Stimulated activated CD8-positive, alpha-beta memory T cell treated with anti-CD3 and anti-CD28 coated beads, Interleukin-7, amount 100 ng/mL, for 48 hours (primary cell): Measurements from ENCODE around the gene ENG.
A peak's percentile ranks its signal among the peaks of the same experiment; 100 is the strongest.
"Not testable (repeated sequence)": the region's sequence is repeated elsewhere in the genome, so short reads cannot be mapped to it uniquely, and the experiment has no call there.

Experiments used
- DNase-seq, 2 donors: peaks; one replicate each; pipeline ENCODE4 v3.0.0-alpha.2; 2020; ENCODE audit warnings: low read depth in 1 of 2; ENCODE audit errors: extremely low read depth in 1 of 2

The ENG gene

DNA sequence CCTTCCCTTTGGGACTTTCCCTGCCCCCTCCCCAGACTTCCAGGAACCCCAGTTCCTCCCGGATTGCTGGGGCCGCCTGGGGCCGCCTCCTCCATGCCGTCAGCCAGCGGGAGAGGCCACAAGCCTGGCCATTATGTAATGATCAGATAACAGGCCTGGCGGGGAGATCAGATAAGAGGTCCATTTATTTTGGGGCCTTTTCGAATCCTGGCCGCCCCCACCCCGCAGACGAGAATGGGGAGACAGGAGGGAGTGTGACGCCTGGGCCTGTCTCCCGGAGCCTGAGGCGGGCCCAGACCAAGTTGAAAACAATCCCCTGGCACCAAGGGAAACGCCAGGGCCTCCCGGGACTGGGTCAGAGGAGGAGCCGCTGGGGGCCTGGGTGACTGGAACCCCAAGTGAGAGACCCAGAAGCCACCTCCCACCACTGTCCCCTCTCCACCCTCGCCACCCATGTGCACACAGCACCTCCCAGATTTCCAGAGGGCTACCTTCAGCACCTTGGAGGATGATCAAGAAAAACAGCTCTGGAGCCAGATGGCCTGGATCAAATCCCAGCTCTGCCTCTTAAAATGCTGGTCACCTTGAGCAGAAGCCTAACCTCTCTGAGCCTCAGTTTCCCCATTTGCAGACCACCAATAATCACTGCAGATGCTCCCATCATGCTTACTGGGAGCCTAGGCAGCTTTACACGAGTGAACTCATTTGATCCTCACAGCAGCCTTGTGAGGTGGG, 7.8 kb downstream of the ENG start:
- DNase-seq, result no peak

DNA sequence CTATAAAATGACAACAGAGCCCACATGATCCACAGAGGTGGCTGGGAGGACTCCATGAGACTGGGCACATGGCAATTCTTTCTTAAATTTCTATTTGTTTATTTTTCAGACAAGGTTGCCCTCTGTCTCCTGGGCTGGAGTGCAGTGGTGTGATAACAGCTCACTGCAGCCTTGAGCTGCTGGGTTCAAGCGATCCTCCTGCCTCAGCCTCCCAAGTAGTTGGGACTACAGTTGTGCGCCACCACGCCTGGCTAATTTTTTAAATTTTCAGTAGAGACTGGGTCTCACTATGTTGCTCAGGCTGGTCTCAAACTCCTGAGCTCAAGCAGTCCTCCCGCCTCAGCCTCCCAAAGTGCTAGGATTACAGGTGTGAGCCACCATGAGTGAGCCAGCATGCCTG, 8.8 kb downstream of the ENG start:
- not testable (repeated sequence) for DNase-seq

DNA sequence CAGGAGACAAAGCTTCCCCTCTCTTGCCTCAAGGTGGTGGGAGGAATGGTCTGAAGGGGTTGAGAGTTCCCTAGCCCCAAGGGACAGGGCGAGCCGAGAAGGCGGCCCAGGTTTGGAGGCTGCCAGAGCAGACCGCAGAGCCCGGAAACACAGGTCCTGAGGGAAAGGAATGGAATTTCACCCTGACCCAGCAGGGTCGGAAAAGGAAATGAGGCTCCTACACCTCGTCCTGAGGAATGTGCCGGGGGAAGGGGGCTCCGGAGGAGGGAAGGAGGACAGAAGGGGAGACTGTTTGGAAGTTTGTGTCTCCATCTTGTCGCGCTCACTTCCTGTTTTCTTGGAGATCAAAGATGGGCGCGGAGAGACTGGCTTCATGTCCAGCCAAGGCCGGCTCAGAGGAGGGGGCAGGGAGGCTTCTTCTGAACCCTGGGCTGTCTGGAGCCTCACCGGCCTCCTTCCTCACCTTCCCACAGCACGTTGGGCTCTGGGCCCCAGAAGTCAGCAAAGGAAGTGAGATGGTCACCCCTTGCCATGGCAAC, 9.6 kb downstream of the ENG start:
- DNase-seq, result no peak

DNA sequence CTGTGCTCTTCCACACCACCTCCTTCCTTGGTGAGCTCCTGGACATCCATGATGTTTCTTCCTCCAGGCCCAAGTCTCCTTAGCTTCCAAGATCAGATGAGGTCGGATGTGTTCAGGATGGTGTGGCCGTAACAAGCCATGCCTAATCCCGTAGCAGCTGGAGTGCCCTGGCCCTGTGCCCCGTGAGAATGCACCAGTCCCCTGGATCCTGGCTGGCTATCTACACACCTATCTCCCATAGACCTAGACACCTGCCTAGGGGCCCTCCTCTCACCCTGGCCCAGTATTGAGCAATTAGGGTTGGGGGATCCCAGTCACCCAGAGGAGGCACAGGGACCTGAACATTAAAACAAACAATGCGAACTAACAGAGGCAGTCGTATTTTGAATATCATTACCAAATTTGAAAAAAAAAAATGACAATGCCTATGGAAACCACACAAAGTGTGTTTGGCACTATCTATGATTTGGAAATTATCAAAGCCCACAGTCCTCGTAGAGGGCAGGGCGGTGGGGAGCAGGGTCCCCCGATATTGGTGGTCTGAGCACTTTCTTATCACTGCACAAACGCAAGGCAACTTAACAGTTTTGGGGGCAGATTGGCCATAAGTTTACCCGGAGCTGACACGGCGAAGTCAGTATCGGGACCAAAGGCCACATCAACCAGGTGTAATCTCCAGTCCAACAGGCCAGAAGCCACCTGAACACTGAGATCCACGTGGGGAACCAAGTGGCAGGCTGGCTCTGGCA, 13.2 kb downstream of the ENG start:
- DNase-seq, result no peak

DNA sequence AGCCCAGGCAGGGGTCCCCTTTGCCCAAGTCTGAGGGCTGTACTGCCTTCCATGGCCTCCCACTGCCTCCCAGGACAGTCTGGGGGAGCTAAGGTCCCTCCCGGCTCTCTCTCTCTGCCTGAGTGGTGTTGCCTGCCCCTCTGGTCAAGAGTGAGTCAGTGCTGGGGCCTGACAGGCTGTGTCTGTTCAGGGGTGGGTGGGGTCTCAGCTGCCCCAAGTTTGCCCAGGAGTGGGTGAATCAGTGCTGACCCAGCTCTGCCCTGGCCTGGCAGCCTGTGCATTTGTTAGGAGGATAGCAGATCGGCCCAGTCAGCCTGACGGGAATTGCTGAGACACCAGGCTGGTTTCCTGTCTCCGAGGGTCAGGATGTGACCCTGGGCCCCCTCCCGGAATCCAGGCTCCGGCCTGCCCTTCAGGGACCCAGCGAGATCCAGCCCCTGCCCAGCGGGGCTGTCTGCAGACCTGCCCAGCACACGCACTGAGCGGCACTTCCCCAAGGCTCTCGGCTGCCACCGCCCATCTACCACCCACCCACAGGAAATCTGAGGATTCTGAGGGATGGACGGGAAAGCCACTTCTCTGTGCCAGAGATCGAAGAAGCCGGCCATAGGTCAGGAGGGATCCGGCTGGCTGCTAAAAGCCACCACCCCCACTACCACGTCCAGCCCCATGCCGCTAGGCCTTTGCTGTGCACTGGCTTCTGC, 15.9 kb downstream of the ENG start:
- DNase-seq, result no peak

DNA sequence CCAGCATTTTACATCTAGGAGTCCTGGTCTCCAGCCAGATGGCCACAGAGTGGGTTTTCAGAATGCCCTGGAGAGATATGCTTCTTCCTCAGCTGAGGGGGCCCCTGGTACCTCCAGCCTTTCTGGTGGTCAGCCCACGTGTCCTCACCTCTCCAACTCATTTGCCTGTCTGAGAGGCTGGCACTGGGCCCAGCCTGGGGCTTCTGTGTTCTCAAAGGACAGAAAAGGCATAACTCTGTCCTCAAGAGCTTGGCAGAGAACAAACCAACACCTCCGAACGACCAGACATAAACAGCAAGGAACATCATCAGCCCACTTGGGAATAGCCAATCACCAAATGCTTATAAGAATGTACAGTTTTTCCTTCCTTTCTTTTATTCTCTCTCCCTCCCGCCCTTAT, 17.1 kb downstream of the ENG start:
- DNase-seq, result no peak

DNA sequence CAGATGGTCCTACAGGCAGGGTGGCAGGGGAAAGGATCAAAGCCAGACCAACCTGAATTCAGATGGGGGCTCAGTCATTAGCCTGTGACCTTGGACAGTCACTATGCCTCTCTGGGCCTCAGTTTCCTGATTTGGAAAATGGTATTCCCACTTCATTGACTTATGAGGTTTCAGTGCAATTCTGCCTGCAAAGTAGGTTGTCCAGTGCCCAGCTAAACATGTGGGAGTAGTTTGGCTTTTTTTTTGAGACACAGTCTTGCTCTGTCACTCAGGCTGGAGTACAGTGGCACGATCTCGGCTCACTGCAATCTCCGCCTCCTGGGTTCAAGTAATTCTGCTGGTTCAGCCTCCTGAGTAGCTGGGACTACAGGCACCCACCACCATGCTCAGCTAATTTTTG, 17.9 kb downstream of the ENG start:
- DNase-seq, result not testable (repeated sequence)

DNA sequence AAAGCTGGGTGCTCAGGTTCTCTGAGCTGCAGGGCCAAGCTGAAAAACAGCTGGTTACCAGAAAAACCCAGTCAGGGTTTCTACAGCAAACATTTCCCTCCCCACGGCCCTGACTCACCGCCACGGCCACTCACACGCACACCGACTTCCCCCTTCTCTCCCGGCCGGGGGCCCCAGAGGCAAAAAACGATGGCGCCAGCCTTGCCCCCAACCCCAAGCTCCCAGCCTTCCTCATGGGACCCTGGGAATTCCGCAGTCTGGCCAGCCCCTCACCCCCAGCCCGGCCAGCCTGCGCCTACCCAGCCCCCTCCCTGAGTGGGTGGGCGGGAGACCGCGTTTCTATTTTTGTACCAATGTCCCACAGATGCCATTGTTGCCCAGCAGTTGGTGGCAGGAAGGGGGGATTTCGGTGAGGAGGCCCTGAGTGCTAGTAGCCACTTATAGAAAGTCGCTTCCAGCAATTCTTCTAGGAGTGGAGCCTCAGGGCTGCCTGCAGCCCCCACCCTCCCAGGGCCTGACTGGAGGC, 18.4 kb downstream of the ENG start:
- peak; percentile 9 to 40 for DNase-seq

DNA sequence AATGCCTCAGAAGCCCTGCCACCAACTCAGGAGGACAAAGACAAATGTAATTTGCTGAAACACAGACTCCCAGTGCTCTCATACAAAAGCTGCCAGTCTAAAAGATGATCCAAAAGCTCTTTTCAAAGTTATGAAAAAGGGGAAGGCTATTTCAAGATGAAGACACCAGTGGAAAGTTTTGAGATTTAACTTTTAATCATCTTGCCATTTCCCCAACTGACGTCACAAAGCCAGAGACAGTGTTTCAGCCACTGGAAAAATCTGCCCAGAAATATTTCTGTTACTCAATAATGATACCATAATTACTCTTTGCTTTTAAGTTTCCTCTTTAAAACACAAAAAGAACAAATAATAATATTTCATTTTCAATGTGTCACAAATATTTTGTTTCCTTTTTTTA, 20.9 kb downstream of the ENG start:
- no peak for DNase-seq

DNA sequence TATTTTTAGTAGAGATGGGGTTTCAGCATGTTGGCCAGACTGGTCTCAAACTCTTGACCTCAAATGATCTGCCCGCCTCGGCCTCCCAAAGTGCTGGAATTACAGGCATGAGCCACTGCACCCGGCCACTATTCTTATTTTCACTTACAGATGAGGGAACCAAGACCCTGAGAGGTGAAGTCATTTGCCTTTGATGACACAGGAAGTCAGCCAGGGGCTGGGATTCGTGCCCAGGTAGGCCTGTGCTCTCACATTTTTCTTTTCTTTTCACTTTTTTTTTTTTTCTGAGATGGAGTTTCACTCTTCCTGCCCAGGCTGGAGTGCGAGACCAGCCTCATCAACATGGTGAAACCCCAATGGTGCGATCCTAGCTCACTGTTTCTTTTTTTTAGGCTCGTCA, 22.2 kb downstream of the ENG start:
- DNase-seq, result no peak

DNA sequence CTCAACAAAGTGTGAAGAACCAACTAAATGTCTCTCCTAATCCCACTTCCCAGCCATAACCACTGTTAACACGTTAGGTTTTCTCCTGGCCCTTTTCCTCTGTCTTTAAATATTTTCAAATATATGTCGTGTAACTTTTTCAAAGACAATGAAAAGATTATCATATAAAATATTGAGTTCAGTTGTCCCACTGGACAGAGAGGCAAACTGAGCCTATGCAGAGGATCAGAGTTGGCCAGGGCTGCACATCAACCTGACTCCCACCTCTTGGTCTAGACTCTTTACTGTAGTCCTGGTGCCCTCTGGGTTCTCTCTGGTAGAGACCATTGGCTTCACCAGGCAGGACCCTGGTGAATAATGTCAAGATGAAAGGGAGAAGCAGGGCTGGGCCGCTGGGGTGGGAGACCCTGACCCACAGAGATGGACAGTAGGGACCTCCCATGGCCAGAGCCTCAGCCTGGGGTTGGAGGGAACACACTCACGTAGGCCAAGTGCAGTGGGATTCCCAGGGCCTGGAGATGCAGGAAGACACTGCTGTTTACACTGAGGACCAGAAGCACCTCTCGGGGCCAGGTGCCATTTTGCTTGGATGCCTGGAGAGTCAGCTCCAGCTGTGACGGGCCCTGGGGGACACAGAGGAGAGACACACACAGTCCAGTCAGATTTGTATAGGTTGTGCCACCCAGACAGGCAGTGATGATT, 25.1 kb downstream of the ENG start:
- DNase-seq, result no peak

DNA sequence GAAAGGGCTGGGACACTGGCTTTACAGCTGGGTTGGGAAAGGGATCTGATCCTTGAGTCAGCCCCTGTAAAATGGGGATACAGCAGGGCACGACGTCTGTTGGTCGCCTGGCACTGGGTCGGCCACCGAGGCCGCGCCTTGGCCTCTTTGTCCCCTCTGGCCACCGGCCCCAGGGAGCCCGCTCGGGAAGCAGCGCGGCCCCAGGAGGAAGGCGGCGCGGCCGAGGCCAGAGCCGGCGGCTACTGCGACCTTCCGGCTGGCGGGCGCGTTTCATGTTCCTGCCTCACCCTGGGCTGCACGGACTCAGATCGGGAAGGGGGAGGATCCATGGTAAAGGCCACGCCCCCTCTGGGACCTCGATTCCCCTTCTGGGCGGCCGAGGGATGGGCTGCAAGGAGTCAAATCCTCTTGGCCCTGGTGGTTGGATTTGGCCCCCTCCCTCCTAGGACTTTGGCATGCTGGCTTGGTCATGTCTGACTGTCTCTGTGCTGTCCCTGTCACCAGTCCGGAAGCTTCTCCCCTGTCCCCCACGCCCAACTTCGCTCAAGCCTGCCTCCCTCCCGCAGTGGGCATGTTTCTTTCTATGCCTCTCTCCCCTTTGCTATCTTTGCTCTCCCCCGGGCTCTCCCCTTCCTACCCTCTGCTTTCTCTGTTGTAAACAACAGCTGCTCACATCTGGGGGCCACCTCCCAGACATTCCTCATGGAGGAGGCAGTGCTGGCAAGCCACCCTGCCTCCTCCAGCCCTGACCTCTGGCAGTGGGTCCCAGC, 26.0 kb downstream of the ENG start:
- no peak for DNase-seq

DNA sequence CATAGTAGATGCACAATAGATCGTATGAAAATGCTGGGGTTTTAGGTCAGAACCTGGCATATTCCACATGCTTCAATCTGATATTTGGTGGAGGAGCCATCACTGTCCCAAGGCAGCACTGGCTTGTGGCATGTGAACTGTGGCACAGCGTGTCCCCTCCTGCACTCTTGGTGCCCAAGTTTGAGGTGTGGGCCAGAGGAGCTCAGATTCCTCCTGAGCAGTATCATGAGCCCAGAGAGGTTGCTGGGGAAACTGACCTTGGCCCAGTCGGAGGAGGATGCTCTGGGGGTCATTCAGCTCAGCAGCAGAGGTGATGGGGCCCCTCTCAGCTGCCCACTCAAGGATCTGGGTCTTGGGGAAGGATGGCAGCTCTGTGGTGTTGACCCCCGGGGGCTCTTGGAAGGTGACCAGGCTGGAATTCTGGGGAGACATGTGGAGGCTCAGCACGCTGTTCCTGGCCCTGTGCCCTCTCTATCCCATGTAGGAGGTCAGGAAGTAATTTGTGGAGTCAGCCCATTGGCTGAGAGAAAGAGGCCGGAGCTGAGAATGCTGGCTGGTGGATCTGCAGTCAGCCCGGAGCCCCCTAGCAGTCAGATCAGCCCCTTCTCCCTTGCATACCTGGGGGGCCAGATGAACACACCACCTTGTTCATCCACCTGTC, 28.1 kb downstream of the ENG start:
- no peak for DNase-seq

DNA sequence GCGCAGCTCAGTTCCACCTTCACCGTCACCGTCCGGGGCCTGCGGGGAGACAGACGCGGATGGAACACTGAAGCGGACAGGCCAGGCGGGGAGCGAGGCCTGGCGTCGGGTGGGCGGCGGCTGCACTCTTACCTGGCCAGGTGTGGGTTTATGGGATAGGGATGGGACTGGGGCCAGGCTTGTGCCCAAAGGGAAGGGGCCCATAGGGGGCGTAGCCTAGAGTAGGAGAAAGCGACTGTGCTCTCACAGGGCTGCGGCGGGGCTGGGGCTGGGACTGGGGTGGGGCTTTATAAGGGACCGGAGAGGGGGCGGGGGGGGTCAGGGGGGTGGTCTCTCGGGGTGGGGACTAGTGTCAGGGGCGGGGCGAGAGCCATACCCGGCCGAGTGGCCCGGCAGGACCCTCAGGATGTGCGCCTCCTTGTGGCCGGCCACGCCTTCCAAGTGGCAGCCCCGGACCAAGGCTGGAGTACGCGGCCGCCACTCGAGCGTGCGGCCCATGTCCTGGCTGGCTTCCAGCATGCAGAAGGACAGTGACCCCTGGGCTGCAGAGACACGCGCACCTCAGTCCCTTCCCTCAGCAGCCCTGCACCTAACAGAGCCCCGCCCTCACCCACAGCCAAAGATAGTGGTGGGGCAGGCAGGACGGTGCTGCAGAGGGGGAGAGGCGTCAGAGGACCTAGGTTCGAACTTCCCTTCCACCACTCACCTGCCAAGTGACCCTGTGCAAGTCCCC, 29.0 kb downstream of the ENG start:
- DNase-seq, result no peak

DNA sequence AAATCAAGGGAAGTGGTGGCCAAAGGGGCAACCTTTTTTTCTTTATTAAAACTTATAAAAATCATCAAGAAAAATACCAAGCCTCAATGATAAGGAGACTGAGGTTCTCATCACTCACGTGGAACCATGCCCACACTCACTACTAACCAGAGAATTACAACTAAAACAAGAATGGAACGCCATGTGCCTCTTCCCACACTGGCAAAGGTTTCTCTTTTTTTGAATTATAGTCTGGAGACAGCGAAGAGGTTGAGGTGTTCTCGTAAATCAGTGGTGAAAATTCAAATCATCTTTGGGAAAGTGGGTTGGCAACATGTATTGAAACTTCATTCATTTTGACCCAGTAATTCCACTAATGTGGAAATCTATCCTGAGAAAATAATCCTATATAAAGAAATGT, 32.4 kb downstream of the ENG start:
- DNase-seq, result no peak

DNA sequence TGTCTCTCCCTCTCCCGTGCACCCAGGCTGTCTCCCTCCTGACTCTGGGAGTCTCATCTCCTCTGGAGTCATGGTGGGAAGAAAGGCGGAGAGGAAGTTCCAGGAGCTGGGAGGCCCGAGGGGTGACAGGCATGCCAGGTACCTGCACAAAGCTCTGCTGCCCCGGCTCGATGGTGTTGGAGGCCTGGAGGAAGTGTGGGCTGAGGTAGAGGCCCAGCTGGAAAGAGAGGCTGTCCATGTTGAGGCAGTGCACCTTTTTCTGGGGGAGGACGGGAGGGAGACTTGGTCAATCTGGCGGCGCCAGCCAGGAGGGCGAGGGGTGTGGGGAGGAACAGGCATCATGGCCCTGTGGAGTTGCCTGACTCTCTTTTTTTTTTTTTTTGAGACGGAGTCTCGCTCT, 35.9 kb downstream of the ENG start:
- DNase-seq, result no peak

DNA sequence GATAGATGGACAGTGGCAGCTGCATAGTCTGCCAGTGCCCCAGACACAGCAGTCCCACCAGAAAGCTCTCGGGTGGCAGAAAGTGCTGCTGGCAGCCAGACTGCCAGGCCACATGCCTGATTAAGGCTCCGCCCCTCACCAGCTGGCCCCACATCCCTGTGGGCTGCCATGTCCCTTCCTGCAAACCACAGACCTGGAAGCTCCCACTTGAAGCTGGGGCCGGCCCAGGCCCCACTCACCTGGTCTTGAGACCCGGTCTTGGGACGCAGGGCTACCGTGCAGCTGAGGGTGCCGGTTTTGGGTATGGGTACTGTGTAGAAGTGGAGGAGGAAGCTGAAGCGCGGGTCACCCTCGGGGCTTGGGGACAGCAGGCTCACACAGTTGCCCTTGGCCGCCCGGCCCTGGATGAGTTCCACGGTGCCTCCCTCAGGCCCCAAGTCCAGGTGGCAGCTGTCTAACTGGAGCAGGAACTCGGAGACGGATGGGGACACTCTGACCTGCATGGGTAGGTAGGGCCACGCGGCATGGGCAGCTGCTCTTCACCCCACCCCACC, 36.5 kb downstream of the ENG start:
- DNase-seq, result no peak

DNA sequence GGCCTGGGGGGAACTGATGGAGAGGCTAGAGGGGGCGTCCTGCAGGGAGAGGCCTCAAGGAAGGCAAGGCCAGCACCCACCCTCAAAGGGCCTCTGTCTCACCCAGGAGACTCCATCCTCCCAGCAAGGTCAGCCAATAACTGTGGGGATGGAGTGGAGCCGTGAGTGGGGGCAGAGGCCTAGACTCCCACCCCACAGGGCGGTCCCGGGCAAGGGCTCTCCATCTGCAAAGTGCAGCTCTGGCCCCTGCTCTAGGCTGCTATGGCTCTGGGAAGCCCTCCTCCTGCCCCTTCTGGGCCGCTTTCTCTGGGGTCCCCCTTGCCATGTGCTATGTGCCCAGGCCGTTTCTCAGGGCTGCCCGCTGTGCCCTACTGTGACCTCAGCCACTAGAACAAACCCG, 37.7 kb downstream of the ENG start:
- DNase-seq, result no peak

DNA sequence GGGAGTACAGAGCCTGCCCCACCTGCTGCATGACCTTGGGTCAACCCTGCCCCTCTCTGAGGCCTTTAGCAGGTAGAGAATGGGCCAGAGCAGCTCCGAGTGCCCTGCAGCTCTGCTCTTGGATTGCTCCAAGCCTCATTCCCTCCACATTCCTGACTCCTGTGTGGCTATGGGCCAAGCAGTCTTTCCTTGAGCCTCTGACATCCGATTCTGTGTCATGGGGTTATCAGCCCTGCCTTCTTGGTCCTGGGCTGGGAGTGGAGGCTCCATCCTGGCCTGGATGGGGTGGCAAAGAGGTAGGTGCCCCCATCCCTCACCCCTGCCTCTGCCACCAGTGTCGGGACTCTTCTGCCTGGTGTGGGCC, 38.1 kb downstream of the ENG start:
- DNase-seq, result no peak
